BJ (cell line): ENCODE measurements around the gene SPPL2A. TPM values are rescaled to one million over a fixed set of nuclear protein-coding genes. Genes with fewer than 3 reads are reported as not detected.

Experiments used
- CTCF ChIA-PET: fragments of 350-600 bp; formaldehyde crosslinking; extraction: SDS; loops from one replicate; lab custom pipeline; 2021; ENCODE audit warnings: antibody characterized with exemption, inconsistent platforms; lab: Yijun Ruan, JAX
- POLR2A ChIA-PET: fragments of 300-600 bp; sonication (Branson Sonifier 250); formaldehyde crosslinking; extraction: SDS; loops from one replicate; lab custom pipeline; 2021; ENCODE audit warnings: antibody characterized with exemption; lab: Charles Lee
- DNase-seq: peaks from one replicate; pipeline ENCODE4 v3.0.0-alpha.2; 2011; ENCODE audit warnings: low read depth
- H3K27me3 ChIP-seq: 2 replicates; pipeline ENCODE4 v1.6.0; 2011; ENCODE audit warnings: low read length; ENCODE audit not compliant: control insufficient read depth, insufficient read depth
- H3K36me3 ChIP-seq: 2 replicates; pipeline ENCODE4 v1.5.1; 2011; ENCODE audit warnings: low read length; ENCODE audit not compliant: control insufficient read depth, insufficient read depth
- H3K4me3 ChIP-seq: 2 replicates; pipeline ENCODE4 v1.5.1; 2011; ENCODE audit warnings: low read depth, mild to moderate bottlenecking, control low read depth, low read length
- polyA plus RNA-seq: library from polyadenylated mRNA; depleted of rRNA; stranded (reverse); fragments of >200 nt; gene quantifications from 2 replicates; pipeline ENCODE4 v1.2.3, GENCODE V29; 2011
- TF ChIP-seq, protein P1 (sequence below): IDR thresholded peaks from 2 replicates; pipeline ENCODE4 v1.5.1; 2011; ENCODE audit warnings: low read depth, mild to moderate bottlenecking, control low read depth, inconsistent platforms, low read length, moderate library complexity; ENCODE audit not compliant: insufficient read depth

The SPPL2A gene
- polyA plus RNA-seq, 1 experiment, result 48.6 TPM

DNA sequence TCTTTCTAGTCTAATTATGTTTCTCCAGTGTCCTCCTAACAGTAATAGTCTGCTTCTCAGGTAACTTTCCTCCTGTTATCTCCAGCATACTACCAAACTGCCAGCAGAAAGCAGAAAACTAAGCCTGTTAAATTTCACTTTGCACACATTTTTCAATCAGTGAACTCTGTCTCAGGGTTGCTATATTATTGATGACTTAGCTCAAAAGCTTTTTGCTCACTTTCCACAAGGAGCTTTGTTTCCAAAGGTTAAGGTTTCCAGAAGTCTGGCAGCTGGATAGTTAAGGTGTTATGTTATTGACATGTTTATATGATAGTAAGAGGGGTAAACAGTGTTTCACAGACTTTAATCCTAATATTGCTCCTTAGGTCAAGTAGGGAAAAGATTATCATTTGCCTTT is 84.0 kb downstream of the SPPL2A start:
- POLR2A ChIA-PET, result no interaction called here
- TF ChIP-seq, protein P1, sequence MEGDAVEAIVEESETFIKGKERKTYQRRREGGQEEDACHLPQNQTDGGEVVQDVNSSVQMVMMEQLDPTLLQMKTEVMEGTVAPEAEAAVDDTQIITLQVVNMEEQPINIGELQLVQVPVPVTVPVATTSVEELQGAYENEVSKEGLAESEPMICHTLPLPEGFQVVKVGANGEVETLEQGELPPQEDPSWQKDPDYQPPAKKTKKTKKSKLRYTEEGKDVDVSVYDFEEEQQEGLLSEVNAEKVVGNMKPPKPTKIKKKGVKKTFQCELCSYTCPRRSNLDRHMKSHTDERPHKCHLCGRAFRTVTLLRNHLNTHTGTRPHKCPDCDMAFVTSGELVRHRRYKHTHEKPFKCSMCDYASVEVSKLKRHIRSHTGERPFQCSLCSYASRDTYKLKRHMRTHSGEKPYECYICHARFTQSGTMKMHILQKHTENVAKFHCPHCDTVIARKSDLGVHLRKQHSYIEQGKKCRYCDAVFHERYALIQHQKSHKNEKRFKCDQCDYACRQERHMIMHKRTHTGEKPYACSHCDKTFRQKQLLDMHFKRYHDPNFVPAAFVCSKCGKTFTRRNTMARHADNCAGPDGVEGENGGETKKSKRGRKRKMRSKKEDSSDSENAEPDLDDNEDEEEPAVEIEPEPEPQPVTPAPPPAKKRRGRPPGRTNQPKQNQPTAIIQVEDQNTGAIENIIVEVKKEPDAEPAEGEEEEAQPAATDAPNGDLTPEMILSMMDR, result no peak
- H3K36me3 ChIP-seq, result no peaks in the 10 kb centered on the region
- no peak overlapping the region for H3K4me3 ChIP-seq
- no peaks in the 10 kb centered on the region for H3K27me3 ChIP-seq
- no peak for DNase-seq
- CTCF ChIA-PET, result interaction anchor here (1.0 to 1.1 kb wide), 2 partner anchors 199 to 204 kb away, joined by 3 to 5 read pairs; no protein-coding TSS in a partner anchor

- TF ChIP-seq, protein P1, result no peak
- Histone ChIP-seq H3K4me3 (no peak overlapping the region), H3K36me3 (no peaks in the 10 kb centered on the region), H3K27me3 (no peaks in the 10 kb centered on the region)
- DNase-seq, result no peak
- CTCF ChIA-PET, result interaction anchor here (1.2 to 3.5 kb wide), 9 partner anchors 10 to 232 kb away, joined by 3 to 34 read pairs (median 4); partner anchors contain the start of gene AP4E1
- POLR2A ChIA-PET, result no interaction called here
Measured at GRCh38 chr15:50676799-50677483, 88.6 kb downstream of the SPPL2A start.

DNA sequence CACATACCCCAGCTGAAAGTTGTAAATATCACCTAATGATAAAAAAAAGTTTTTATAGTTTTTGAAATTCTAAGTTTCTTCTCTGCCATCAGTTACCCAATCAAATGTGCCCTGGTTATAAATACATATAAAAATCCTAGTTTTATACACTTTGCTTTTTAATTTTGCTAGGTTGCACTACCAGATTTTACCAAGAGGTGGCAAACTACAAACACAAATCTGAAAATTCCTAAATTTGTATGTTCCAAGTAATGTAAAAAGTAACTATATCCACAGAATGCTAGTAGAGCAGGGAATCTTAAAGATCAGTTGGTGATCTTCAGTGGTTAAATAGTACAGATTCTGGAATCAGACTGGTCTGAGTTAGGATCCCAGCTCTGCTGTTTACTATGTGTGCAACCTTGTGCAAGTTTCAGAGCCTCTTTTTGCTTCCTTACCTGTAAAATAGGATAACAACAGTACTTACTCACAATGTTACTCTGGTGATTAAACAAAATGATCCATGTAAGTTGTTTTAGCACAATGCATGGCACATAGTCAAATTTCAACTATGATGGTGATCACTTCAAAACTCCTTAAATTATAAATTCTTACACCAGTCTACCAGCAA is 89.9 kb downstream of the SPPL2A start:
- ChIA-PET POLR2A (no interaction called here), CTCF (interaction anchor here (0.6 to 3.5 kb wide), 15 partner anchors 8 to 324 kb away, joined by 3 to 34 read pairs (median 4); partner anchors contain the start of gene AP4E1)
- Histone ChIP-seq H3K4me3 (no peak overlapping the region), H3K36me3 (no peaks in the 10 kb centered on the region), H3K27me3 (no peaks in the 10 kb centered on the region)
- TF ChIP-seq, protein P1, result peak; percentile 63
- no peak for DNase-seq

GRCh38 chr15:50670115-50670514 is 95.4 kb downstream of the SPPL2A start:
- no peaks in the 10 kb centered on the region for H3K27me3 ChIP-seq
- H3K4me3 ChIP-seq, result no peak overlapping the region
- DNase-seq, result no peak
- H3K36me3 ChIP-seq, result no peaks in the 10 kb centered on the region; the same call in 1 of the 2 replicates
- TF ChIP-seq, protein P1, result no peak
- ChIA-PET CTCF (interaction anchor here (0.7 kb wide), 1 partner anchor 118 kb away, joined by 3 read pairs; no protein-coding TSS in a partner anchor), POLR2A (no interaction called here)

- CTCF ChIA-PET, result interaction anchor here (0.7 kb wide), 1 partner anchor 119 kb away, joined by 3 read pairs; no protein-coding TSS in a partner anchor
- no peak overlapping the region for H3K4me3 ChIP-seq
- no peaks in the 10 kb centered on the region; the same call in 1 of the 2 replicates for H3K36me3 ChIP-seq
- H3K27me3 ChIP-seq, result no peaks in the 10 kb centered on the region
- TF ChIP-seq, protein P1, result no peak
- POLR2A ChIA-PET, result no interaction called here
- DNase-seq, result no peak
Measured at GRCh38 chr15:50669611-50670010, 95.9 kb downstream of the SPPL2A start.
